Measurements from ENCODE around the gene ADGRF3. TPM values are rescaled to one million over a fixed set of nuclear protein-coding genes. Genes with fewer than 3 reads are reported as not detected.
"Not testable (repeated sequence)": the region's sequence is repeated elsewhere in the genome, so short reads cannot be mapped to it uniquely, and the experiment has no call there.

The ADGRF3 gene
- total RNA-seq, 1 donor from 2014 or later, result 0.16 TPM

DNA sequence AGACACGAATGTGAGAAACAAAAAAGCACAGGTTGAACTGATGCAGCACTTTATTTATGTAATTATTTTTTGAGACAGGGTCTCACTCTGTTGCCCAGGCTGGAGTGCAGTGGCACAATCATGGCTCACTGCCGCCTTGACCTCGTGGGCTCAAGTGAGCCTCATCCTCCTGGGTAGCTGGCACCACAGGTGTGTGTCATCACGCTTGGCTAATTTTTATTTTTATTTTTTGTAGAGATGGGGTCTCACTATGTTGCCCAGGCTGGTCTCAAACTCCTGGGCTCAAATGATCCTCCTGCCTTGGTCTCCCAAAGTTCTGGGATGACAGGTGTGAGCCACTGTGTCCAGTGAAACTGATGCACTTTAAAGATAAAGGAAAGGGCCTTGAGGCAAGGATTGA, 17.5 kb downstream of the ADGRF3 start:
- intact Hi-C loops (cut with DNase I), result loop anchor here (5.0 kb wide), 1 partner anchor 82 kb away; no protein-coding TSS in a partner anchor
- ATAC-seq; DNase-seq (ENCODE audit: missing footprints): not testable (repeated sequence)

- no peak for DNase-seq (ENCODE audit: missing footprints)
- intact Hi-C loops (cut with DNase I), result loop anchor here (5.0 kb wide), 1 partner anchor 80 kb away; no protein-coding TSS in a partner anchor
- ATAC-seq, result no peak
Observed at GRCh38 chr2:26327291-26328272, 19.0 kb downstream of the ADGRF3 start.

GRCh38 chr2:26326514-26326913, 20.1 kb downstream of the ADGRF3 start:
- intact Hi-C loops (cut with DNase I), result loop anchor here (5.0 kb wide), 1 partner anchor 79 kb away; no protein-coding TSS in a partner anchor
- DNase-seq (ENCODE audit: missing footprints) (no peak), ATAC-seq (no peak)

GRCh38 chr2:26325851-26326250, 20.7 kb downstream of the ADGRF3 start:
- intact Hi-C loops (cut with DNase I), result loop anchor here (5.0 kb wide), 1 partner anchor 79 kb away; no protein-coding TSS in a partner anchor
- DNase-seq (ENCODE audit: missing footprints), result no peak
- ATAC-seq, result no peak

GRCh38 chr2:26324903-26325302, 21.7 kb downstream of the ADGRF3 start:
- intact Hi-C loops (cut with DNase I), result loop anchor here (5.0 kb wide), 1 partner anchor 78 kb away; no protein-coding TSS in a partner anchor
- DNase-seq (ENCODE audit: missing footprints), result no peak
- no peak for ATAC-seq

DNA sequence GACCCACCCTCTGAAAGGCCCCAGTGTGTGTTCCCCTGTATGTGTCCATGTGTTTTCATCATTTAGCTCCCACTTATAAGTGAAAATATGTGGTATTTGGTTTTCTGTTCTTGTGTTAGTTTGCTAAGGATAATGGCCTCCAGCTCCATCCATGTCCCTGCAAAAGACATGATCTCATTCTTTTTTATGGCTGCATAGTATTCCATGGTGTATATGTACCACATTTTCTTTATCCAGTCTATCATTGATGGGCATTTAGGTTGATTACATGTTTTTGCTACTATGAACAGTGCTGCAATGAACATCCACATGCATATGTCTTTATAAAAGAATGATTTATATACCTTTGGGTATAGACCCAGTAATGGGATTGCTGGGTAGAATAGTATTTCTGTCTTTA, 22.1 kb downstream of the ADGRF3 start:
- DNase-seq (ENCODE audit: missing footprints); intact Hi-C loops (cut with DNase I); ATAC-seq: not testable (repeated sequence)

- intact Hi-C loops (cut with DNase I), result no loop called here
- DNase-seq (ENCODE audit: missing footprints) (no peak), ATAC-seq (no peak)
Observed at GRCh38 chr2:26318950-26319349, 27.6 kb downstream of the ADGRF3 start.

DNA sequence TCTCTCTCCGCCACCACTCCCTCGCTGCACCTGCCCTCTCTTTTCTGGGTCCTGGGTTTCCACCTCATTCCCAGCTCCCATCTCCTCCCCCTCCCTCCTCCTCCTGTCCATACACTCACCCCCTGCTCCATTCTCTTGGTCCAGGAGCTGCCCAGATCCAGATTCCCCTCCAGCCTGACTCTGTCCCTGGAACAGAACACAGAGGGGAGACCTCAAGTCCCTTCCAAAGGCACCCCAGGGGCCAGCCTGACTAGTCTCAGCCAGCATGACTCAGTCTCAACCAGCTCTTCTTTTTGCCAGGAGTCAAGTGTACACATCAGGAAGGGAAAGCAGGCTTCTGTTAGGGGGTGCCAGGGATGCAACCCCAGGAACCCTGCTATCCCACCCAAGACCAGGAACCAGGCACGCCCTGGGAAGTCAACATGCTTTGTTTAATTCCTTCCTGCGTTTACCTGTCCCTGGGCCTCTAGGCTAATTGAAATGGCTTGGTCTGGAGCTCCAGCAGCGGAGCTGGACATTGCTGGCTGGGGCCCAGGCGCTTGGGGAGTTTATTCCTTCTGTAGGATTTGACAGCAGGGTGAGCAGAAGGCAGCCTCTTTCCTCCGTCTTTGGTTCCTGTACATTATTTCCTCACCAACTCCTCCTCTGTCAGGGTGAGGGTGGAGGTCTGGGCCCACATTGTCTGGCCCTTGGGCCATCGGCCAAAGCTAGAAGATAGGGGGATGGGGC, 29.0 kb downstream of the ADGRF3 start:
- no peak for DNase-seq (ENCODE audit: missing footprints)
- no peak for ATAC-seq
- intact Hi-C loops (cut with DNase I), result no loop called here

DNA sequence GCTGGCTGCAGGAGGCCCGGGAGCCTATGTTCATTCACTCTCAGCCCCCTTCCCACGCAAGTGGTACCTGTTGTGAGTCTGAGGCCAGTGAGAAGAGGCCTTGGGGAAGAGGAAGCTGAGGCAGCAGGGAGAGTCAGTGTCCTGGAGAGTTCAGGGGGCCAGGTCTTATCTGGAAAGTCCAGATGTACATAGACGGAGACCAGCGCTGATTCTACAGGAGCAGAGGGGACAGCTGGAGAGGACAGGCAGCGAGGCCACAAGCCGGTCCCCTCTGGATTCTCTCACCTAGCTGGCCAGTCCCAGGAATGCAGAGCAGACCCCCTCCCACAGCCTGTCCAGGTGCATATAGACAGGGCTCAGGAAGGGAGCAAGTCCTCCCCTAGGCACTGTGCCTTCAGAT, 29.7 kb downstream of the ADGRF3 start:
- ATAC-seq, result no peak
- intact Hi-C loops (cut with DNase I), result no loop called here
- no peak for DNase-seq (ENCODE audit: missing footprints)

DNA sequence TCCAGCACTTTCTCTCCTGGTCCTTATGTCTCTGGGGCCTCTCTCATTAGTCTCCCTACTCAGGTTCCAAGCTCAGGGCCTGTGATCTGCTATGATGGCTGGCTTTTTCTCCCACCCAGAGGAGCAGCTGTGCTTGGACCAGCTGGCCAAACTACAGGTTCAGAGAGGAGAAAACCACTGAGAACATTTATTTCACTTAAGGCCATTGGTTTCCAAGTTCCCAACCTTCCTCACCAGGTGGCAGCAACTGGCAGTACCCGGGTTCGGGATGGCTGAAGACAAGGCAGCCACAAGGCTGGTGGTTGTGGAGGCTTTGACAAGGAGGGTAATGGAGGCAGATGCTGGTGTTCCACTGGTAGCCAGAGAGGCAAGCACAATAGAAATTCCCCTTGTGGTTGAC, 30.5 kb downstream of the ADGRF3 start:
- intact Hi-C loops (cut with DNase I), result no loop called here
- DNase-seq (ENCODE audit: missing footprints) (no peak), ATAC-seq (no peak)

- no peak for ATAC-seq
- intact Hi-C loops (cut with DNase I), result no loop called here
- no peak for DNase-seq (ENCODE audit: missing footprints)
Observed at GRCh38 chr2:26314243-26314642, 32.3 kb downstream of the ADGRF3 start.

DNA sequence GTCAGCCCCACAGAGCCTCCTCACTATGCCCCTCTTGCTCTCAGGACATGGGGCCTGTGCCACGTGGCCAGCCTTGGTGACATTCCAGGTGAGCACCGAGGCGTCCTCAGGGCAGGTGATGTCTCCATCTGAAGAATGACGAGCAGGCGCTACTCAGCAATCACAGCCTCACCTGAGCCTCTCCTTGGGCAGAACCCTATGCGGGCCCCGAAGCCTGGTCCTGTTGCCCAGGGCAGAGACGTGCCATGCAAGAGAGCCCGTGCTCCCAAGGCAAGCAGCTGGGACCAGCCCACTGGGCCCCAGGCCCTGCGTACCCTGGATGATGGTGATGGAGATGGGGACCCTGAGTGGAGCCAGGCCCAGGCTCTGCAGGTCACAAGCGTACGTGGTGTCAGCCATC, 33.1 kb downstream of the ADGRF3 start:
- ATAC-seq, result no peak
- intact Hi-C loops (cut with DNase I), result no loop called here
- no peak for DNase-seq (ENCODE audit: missing footprints)

GRCh38 chr2:26312471-26312870, 34.1 kb downstream of the ADGRF3 start:
- intact Hi-C loops (cut with DNase I), result no loop called here
- DNase-seq (ENCODE audit: missing footprints) (no peak), ATAC-seq (no peak)

GRCh38 chr2:26309921-26310320, 36.7 kb downstream of the ADGRF3 start:
- ATAC-seq (no peak), DNase-seq (ENCODE audit: missing footprints) (no peak)
- intact Hi-C loops (cut with DNase I), result no loop called here

DNA sequence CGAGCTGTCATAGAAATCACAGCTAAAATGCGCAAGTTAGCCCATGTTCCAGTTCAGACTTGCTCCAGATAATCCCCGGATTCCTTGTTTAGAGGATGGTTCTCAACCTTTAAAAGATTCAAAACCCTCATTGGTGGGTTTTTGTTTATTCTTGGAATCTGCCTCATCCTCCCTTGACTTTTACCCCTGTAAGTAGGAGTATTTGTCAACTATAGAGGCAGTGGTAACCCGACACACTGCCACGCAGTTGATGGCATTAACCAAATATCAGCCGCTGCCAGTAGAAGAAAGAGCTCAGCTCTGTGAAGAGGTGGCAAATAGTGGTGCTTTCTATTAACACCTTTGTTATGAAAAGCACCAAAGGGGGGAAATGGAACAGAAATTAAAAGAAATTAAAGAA, 41.0 kb downstream of the ADGRF3 start:
- DNase-seq (ENCODE audit: missing footprints) (no peak), ATAC-seq (no peak)
- intact Hi-C loops (cut with DNase I), result no loop called here

- not testable (repeated sequence) for ATAC-seq
Observed at GRCh38 chr2:26305094-26305493, 41.5 kb downstream of the ADGRF3 start.

DNA sequence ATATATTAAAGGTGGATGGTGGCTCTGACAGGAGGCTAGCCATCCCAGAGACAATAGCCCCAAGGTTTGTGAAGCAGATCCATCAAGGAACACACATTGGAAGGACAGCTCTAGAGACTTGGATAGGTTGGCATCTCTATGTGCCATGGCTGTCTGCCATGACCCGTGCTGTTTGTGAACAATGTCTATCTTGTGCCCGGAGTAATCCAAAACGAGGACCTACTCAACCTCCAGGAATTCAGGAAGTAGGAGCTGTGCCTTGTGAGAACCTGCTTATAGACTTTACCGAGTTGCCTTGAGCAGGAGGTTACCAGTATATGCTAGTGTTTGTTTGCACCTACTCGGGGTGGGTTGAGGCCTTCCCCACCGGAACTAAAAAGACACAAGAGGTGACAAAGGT, 43.7 kb downstream of the ADGRF3 start:
- ATAC-seq, result peak; percentile 36
- intact Hi-C loops (cut with DNase I), result no loop called here
- no peak for DNase-seq (ENCODE audit: missing footprints)

More at GRCh38 chr2:26305094-26305493, 41.5 kb downstream of the ADGRF3 start:
- intact Hi-C loops (cut with DNase I); DNase-seq (ENCODE audit: missing footprints): not testable (repeated sequence)

- intact Hi-C loops (cut with DNase I), result no loop called here
- ATAC-seq (no peak), DNase-seq (ENCODE audit: missing footprints) (no peak)
Observed at GRCh38 chr2:26300234-26300925, 46.2 kb downstream of the ADGRF3 start.
